Thoracic aorta (tissue), 2 donors: ENCODE results near the gene ELMOD1. TPM values are rescaled to one million over a fixed set of nuclear protein-coding genes. Genes with fewer than 3 reads are reported as not detected.
A peak's percentile ranks its signal among the peaks of the same experiment; 100 is the strongest.

Experiments
- ATAC-seq: fragments of 150-250 bp; one replicate; pipeline ENCODE4 v1.8.0; 2017; ENCODE audit warnings: low read depth; ENCODE audit not compliant: insufficient number of reproducible peaks, low FRiP score
- DNase-seq: peaks from one replicate; pipeline ENCODE4 v3.0.0-alpha.2; 2020; ENCODE audit warnings: low spot score
- H3K27ac ChIP-seq, 2 donors: fragments of 200-600 bp; sonication (generic); 1 replicate in 1 of 2; 2 replicates in 1 of 2; pipeline ENCODE4 v1.5.1; 2016; ENCODE audit warnings: mild to moderate bottlenecking in 2 of 2, moderate library complexity in 2 of 2
- H3K27me3 ChIP-seq: fragments of 200-600 bp; sonication (generic); replicated peaks from 2 replicates; pipeline ENCODE4 v1.6.0; 2016; ENCODE audit warnings: mild to moderate bottlenecking; ENCODE audit not compliant: insufficient read depth
- H3K36me3 ChIP-seq: fragments of 200-600 bp; sonication (generic); one replicate; pipeline ENCODE4 v1.5.1; 2016
- H3K4me1 ChIP-seq, 2 donors: fragments of 200-600 bp; sonication (generic); 1 replicate in 1 of 2; 2 replicates in 1 of 2; pipeline versions ENCODE4 v1.5.1 to v1.6.0; 2016; ENCODE audit warnings: low read depth in 2 of 2, mild to moderate bottlenecking in 1 of 2; ENCODE audit not compliant: control insufficient read depth in 1 of 2
- H3K4me3 ChIP-seq: fragments of 200-600 bp; sonication (generic); 2 replicates; pipeline ENCODE4 v1.5.1; 2016; ENCODE audit warnings: mild to moderate bottlenecking
- H3K9me3 ChIP-seq: fragments of 200-600 bp; sonication (generic); 2 replicates; pipeline ENCODE4 v1.5.1; 2016
- CTCF ChIP-seq: fragments of 200-600 bp; sonication (generic); IDR thresholded peaks from one replicate; pipeline ENCODE4 v1.5.1; 2019; ENCODE audit warnings: antibody characterized with exemption
- total RNA-seq, 2 donors: library from RNA; depleted of rRNA; stranded (reverse); fragments of >200 nt; gene quantifications; one replicate each; pipeline versions ENCODE4 v1.1.0 to v1.2.3, GENCODE V29; 2016

ELMOD1 gene
- total RNA-seq, 2 donors from 2014 or later, result 3.2 TPM; not detected in 1

GRCh38 chr11:107583629-107584195 is 7.2 kb upstream of the ELMOD1 start:
- DNase-seq (no peak), ATAC-seq (no peak)
- Histone ChIP-seq H3K27me3 (no peaks in the 10 kb centered on the region), H3K4me1 (no peaks in the 10 kb centered on the region), H3K27ac (no peak overlapping the region), H3K4me3 (no peak overlapping the region), H3K36me3 (no peaks in the 10 kb centered on the region), H3K9me3 (no peaks in the 10 kb centered on the region)
- TF ChIP-seq CTCF, result no peak

GRCh38 chr11:107587306-107587979 is 3.5 kb upstream of the ELMOD1 start:
- H3K4me3 ChIP-seq, result no peak overlapping the region
- no peaks in the 10 kb centered on the region for H3K27me3 ChIP-seq
- H3K4me1 ChIP-seq, result peaks cover 7 to 19% of the 10 kb centered on the region in 2 donors
- H3K27ac ChIP-seq, result no peak overlapping the region
- no peaks in the 10 kb centered on the region for H3K36me3 ChIP-seq
- no peak for ATAC-seq
- no peak for DNase-seq
- no peak for TF ChIP-seq CTCF
- no peaks in the 10 kb centered on the region for H3K9me3 ChIP-seq

- no peak overlapping the region for H3K27ac ChIP-seq
- no peak for DNase-seq
- no peak for ATAC-seq
- H3K4me3 ChIP-seq, result peak overlapping the region; percentile 70
- H3K36me3 ChIP-seq, result no peaks in the 10 kb centered on the region
- H3K9me3 ChIP-seq, result no peaks in the 10 kb centered on the region
- no peaks in the 10 kb centered on the region for H3K27me3 ChIP-seq
- TF ChIP-seq CTCF, result no peak
- peaks cover 7 to 20% of the 10 kb centered on the region in 2 donors for H3K4me1 ChIP-seq
Measured at GRCh38 chr11:107591378-107592230, 657 bp downstream of the ELMOD1 start.

- Histone ChIP-seq H3K27ac (no peak overlapping the region), H3K4me1 (peaks cover 7 to 20% of the 10 kb centered on the region in 2 donors), H3K4me3 (peak overlapping the region; percentile 70), H3K36me3 (no peaks in the 10 kb centered on the region), H3K9me3 (no peaks in the 10 kb centered on the region), H3K27me3 (no peaks in the 10 kb centered on the region)
- no peak for TF ChIP-seq CTCF
- ATAC-seq (no peak), DNase-seq (no peak)
Measured at GRCh38 chr11:107592231-107592590, 1.3 kb downstream of the ELMOD1 start.

- no peaks in the 10 kb centered on the region for H3K27me3 ChIP-seq
Measured at GRCh38 chr11:107592813-107593212, 1.9 kb downstream of the ELMOD1 start.

More at GRCh38 chr11:107592813-107593212, 1.9 kb downstream of the ELMOD1 start:
- TF ChIP-seq CTCF, result no peak
- DNase-seq (no peak), ATAC-seq (no peak)
- no peaks in the 10 kb centered on the region for H3K9me3 ChIP-seq
- H3K4me1 ChIP-seq, result peaks cover 7 to 20% of the 10 kb centered on the region in 2 donors
- no peak overlapping the region for H3K27ac ChIP-seq
- no peaks in the 10 kb centered on the region for H3K36me3 ChIP-seq
- no peak overlapping the region for H3K4me3 ChIP-seq
